Mesenchymal stem cell (in vitro differentiated cells and primary cell): Measurements from ENCODE around the gene ZHX3.

Experiments
- DNase-seq: peaks from one replicate; pipeline ENCODE4 v3.0.0-alpha.2; 2013
- H2AFZ ChIP-seq: one replicate; pipeline ENCODE4 v1.6.1; 2013; ENCODE audit warnings: low read depth, mild to moderate bottlenecking, control low read depth, inconsistent platforms, low read length, moderate library complexity
- H2AK5ac ChIP-seq: 2 replicates; pipeline ENCODE4 v1.6.1; 2013; ENCODE audit warnings: low read length, moderate library complexity, mild to moderate bottlenecking, inconsistent platforms; ENCODE audit not compliant: severe bottlenecking
- H2BK120ac ChIP-seq: one replicate; pipeline ENCODE4 v1.6.1; 2013; ENCODE audit warnings: low read depth, mild to moderate bottlenecking, inconsistent platforms, low read length, moderate library complexity
- H2BK12ac ChIP-seq, 2 experiments: one replicate each; pipeline ENCODE4 v1.6.1; 2013; ENCODE audit warnings: inconsistent platforms in 2 of 2, low read length in 2 of 2, mild to moderate bottlenecking in 2 of 2, moderate library complexity in 2 of 2, control low read depth in 1 of 2
- H2BK15ac ChIP-seq: one replicate; pipeline ENCODE4 v1.6.1; 2013; ENCODE audit warnings: mild to moderate bottlenecking, low read depth, inconsistent platforms; ENCODE audit not compliant: poor library complexity, severe bottlenecking
- H2BK5ac ChIP-seq: 2 replicates; pipeline ENCODE4 v1.6.1; 2013; ENCODE audit warnings: low read depth, mild to moderate bottlenecking, low read length, control low read depth, inconsistent platforms; ENCODE audit not compliant: poor library complexity, severe bottlenecking
- H3K14ac ChIP-seq, 2 experiments: one replicate each; pipeline ENCODE4 v1.6.1; 2013; ENCODE audit warnings: inconsistent platforms in 2 of 2, low read length in 2 of 2, control low read depth in 1 of 2, mild to moderate bottlenecking in 1 of 2, moderate library complexity in 1 of 2
- H3K18ac ChIP-seq, 2 experiments: one replicate each; pipeline ENCODE4 v1.6.1; 2013; ENCODE audit warnings: inconsistent platforms in 2 of 2, low read length in 2 of 2, control low read depth in 1 of 2, low read depth in 1 of 2, mild to moderate bottlenecking in 1 of 2
- H3K23ac ChIP-seq, 2 experiments: one replicate each; pipeline ENCODE4 v1.6.1; 2013; ENCODE audit warnings: inconsistent platforms in 2 of 2, low read length in 2 of 2, mild to moderate bottlenecking in 2 of 2, moderate library complexity in 2 of 2, control low read depth in 1 of 2
- H3K27ac ChIP-seq: 2 replicates; pipeline ENCODE4 v1.5.1; 2013; ENCODE audit warnings: mild to moderate bottlenecking, moderate library complexity, low read length, control low read depth, inconsistent platforms; ENCODE audit not compliant: poor library complexity, severe bottlenecking
- H3K27me3 ChIP-seq, 2 experiments: 2 replicates each; pipeline versions ENCODE4 v1.6.1 to v1.7.0; 2013; ENCODE audit warnings: low read length in 2 of 2, mild to moderate bottlenecking in 2 of 2, moderate library complexity in 2 of 2, control low read depth in 1 of 2, inconsistent platforms in 1 of 2; ENCODE audit not compliant: control insufficient read depth in 1 of 2, insufficient read depth in 1 of 2
- H3K36me3 ChIP-seq, 2 experiments: 2 replicates each; pipeline versions ENCODE4 v1.6.1 to v1.7.0; 2013; ENCODE audit warnings: low read length in 2 of 2, control low read depth in 1 of 2, inconsistent platforms in 1 of 2, low read depth in 1 of 2, mild to moderate bottlenecking in 1 of 2; ENCODE audit not compliant: insufficient read depth in 2 of 2, control insufficient read depth in 1 of 2
- H3K4ac ChIP-seq, 2 experiments: one replicate each; pipeline ENCODE4 v1.6.1; 2013; ENCODE audit warnings: inconsistent platforms in 2 of 2, low read length in 2 of 2, mild to moderate bottlenecking in 2 of 2, moderate library complexity in 2 of 2, control low read depth in 1 of 2, low read depth in 1 of 2
- H3K4me1 ChIP-seq: 2 replicates; pipeline ENCODE4 v1.6.1; 2013; ENCODE audit warnings: low read depth, low read length, control low read depth; ENCODE audit not compliant: control insufficient read depth, insufficient read depth
- H3K4me2 ChIP-seq: 2 replicates; pipeline ENCODE4 v1.6.1; 2013; ENCODE audit warnings: low read length, mild to moderate bottlenecking, inconsistent platforms; ENCODE audit not compliant: poor library complexity, severe bottlenecking
- H3K4me3 ChIP-seq, 2 experiments: 2 replicates each; pipeline versions ENCODE4 v1.5.1 to v1.7.0; 2013; ENCODE audit warnings: low read length in 2 of 2, mild to moderate bottlenecking in 2 of 2, control low read depth in 1 of 2, low read depth in 1 of 2; ENCODE audit not compliant: insufficient read depth in 1 of 2
- H3K79me1 ChIP-seq: replicated peaks from 2 replicates; pipeline ENCODE4 v1.6.1; 2013; ENCODE audit warnings: mild to moderate bottlenecking, control low read depth, low read length, inconsistent platforms; ENCODE audit not compliant: poor library complexity, severe bottlenecking
- H3K9ac ChIP-seq: 2 replicates; pipeline ENCODE4 v1.7.0; 2013; ENCODE audit warnings: mild to moderate bottlenecking, low read length, moderate library complexity
- H3K9me3 ChIP-seq: 2 replicates; pipeline ENCODE4 v1.7.0; 2013; ENCODE audit warnings: mild to moderate bottlenecking, low read length; ENCODE audit not compliant: control insufficient read depth
- H4K8ac ChIP-seq: one replicate; pipeline ENCODE4 v1.6.1; 2013; ENCODE audit warnings: inconsistent platforms, mild to moderate bottlenecking, low read length, moderate library complexity
- H4K91ac ChIP-seq: one replicate; pipeline ENCODE4 v1.6.1; 2013; ENCODE audit warnings: mild to moderate bottlenecking, low read length, inconsistent platforms
- WGBS: methylation state at CpG from one replicate; pipeline ENCODE4 v1.1.7; 2013; ENCODE audit warnings: mixed read lengths; 5-methylcytosine and 5-hydroxymethylcytosine counted together

ZHX3 gene

DNA sequence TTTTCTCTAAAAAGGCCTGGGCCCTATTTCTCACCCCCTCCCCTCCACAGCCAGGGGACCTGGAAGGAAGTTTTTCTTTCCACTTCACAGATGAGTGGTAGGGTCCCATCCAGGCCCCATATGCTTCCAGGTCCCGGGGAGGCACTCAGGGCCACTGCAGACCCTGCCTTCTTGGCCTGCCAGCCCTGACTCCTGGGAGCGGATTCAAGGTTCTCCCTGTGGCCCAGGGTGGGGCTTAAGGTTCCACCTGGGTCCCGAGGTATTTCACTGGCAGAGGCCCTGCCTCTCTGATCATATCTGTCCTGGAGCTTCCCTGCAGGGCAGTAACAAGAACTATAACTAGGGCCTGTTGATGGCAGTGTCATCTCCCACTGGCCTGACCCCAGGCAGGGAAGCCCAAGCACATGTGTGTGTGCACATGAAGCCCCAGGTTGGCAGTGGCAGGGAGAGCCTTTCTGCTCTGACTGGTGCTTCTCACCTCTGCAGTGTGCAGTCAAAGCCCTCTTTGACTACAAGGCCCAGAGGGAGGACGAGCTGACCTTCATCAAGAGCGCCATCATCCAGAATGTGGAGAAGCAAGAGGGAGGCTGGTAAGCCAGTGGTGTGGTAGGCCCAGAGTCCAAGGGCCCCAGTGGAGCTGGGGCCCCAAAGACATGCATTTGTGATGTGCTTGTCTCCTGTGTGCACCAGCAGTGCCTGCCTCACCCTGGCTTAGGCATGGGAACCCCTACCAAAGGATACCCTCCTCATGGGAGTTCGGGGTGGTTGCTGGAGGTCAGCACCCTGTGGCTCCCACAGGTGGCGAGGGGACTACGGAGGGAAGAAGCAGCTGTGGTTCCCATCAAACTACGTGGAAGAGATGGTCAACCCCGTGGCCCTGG, 149.0 kb downstream of the ZHX3 start:
- Histone ChIP-seq H3K4me1 (peaks cover 4% of the 10 kb centered on the region), H3K36me3 (peaks cover 89 to 94% of the 10 kb centered on the region in 2 experiments), H3K23ac (no peak overlapping the region), H4K91ac (no peak overlapping the region), H2BK120ac (no peak overlapping the region), H3K4me2 (no peak overlapping the region), H2BK12ac (no peak overlapping the region), H3K14ac (no peak overlapping the region), H3K9me3 (no peaks in the 10 kb centered on the region), H3K27ac (no peak overlapping the region), H2AK5ac (no peak overlapping the region), H3K18ac (no peak overlapping the region), H4K8ac (no peak overlapping the region), H3K79me1 (peaks cover 48% of the 10 kb centered on the region), H2BK5ac (no peak overlapping the region), H3K4me3 (no peak overlapping the region), H2AFZ (no peak overlapping the region), H3K9ac (no peak overlapping the region), H3K27me3 (no peaks in the 10 kb centered on the region), H2BK15ac (no peak overlapping the region), H3K4ac (no peak overlapping the region)
- WGBS, result 96% methylated on average over 10 of the region's 10 CpGs
- no peak for DNase-seq

DNA sequence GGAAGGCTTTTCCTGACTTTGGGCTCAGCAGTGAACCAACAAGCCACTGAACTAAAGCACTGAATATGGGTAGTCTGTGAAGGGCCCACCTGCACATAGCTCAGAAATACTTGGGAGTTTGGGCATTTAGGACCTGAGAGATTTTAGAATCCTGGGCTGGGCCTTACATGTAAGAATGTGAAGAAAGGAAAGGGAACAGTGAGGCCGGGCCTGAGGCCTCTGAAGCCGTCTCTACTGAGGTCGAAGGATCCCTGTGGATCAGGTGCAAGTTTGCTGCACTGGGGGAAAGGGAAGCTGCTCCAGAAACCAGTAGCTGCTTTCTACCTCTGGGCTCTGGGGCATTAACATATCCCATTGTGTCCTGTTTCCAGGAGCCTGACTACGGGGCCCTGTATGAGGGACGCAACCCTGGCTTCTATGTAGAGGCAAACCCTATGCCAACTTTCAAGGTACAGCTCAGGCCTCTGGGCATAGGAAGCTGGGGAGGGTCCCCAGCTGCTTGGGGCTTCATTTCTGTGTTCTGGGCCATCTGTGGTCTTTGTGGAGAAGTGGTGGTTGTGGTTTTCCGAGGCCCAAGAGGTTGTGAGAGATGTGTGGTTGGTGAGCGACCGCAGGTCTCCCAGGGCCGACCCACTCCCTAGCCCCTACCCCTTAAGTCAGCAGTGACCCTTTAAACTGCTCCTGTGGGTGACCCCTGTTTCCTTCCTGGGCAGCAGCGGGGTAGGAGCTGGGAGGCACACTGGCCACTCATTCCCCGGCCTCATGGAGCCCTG, 149.9 kb downstream of the ZHX3 start:
- H2BK12ac ChIP-seq, result no peak overlapping the region
- peaks cover 54% of the 10 kb centered on the region for H3K79me1 ChIP-seq
- H4K91ac ChIP-seq, result no peak overlapping the region
- H3K23ac ChIP-seq, result no peak overlapping the region
- no peaks in the 10 kb centered on the region for H3K27me3 ChIP-seq
- H3K4me1 ChIP-seq, result peaks cover 4% of the 10 kb centered on the region
- no peak overlapping the region for H3K18ac ChIP-seq
- no peak overlapping the region for H2BK120ac ChIP-seq
- no peak overlapping the region for H3K4me3 ChIP-seq
- no peak for DNase-seq
- H2BK5ac ChIP-seq, result no peak overlapping the region
- no peak overlapping the region for H3K27ac ChIP-seq
- no peak overlapping the region for H3K9ac ChIP-seq
- no peak overlapping the region for H2AK5ac ChIP-seq
- WGBS, result 96% methylated on average over 10 of the region's 11 CpGs
- no peak overlapping the region for H4K8ac ChIP-seq
- no peak overlapping the region for H2BK15ac ChIP-seq
- H3K14ac ChIP-seq, result no peak overlapping the region
- H3K4ac ChIP-seq, result no peak overlapping the region
- no peak overlapping the region for H3K4me2 ChIP-seq
- peaks cover 92 to 98% of the 10 kb centered on the region in 2 experiments for H3K36me3 ChIP-seq
- no peaks in the 10 kb centered on the region for H3K9me3 ChIP-seq
- H2AFZ ChIP-seq, result no peak overlapping the region

DNA sequence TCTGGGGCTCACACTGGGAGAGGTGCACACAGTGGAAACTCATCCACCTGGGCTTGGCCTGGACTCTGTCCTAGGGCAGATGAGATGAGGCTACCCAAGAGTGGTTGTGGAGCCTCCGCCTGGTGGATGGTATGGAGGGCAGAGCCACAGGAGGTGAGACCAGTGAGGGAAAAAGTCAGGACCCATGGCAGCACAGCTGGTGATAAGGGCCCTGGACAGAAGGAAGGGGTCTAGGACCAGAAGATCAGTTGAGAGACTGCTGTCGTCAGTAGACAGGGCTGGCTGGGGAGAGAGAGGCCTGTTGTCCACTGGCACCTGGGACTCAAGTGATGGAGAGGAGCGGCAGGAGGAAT, 150.4 kb downstream of the ZHX3 start:
- H3K79me1 ChIP-seq, result peaks cover 59% of the 10 kb centered on the region
- H2AK5ac ChIP-seq, result no peak overlapping the region
- H2BK120ac ChIP-seq, result no peak overlapping the region
- 95% methylated on average over 3 of the region's 3 CpGs for WGBS
- H2BK5ac ChIP-seq, result no peak overlapping the region
- H2BK15ac ChIP-seq, result no peak overlapping the region
- no peak overlapping the region for H3K4me2 ChIP-seq
- DNase-seq, result no peak
- no peak overlapping the region for H3K18ac ChIP-seq
- H2AFZ ChIP-seq, result no peak overlapping the region
- H4K8ac ChIP-seq, result no peak overlapping the region
- no peak overlapping the region for H3K4me3 ChIP-seq
- H4K91ac ChIP-seq, result no peak overlapping the region
- H3K9ac ChIP-seq, result no peak overlapping the region
- no peaks in the 10 kb centered on the region for H3K27me3 ChIP-seq
- H3K9me3 ChIP-seq, result no peaks in the 10 kb centered on the region
- no peak overlapping the region for H3K27ac ChIP-seq
- H3K23ac ChIP-seq, result no peak overlapping the region
- H2BK12ac ChIP-seq, result no peak overlapping the region
- peaks cover 92 to 98% of the 10 kb centered on the region in 2 experiments for H3K36me3 ChIP-seq
- no peak overlapping the region for H3K14ac ChIP-seq
- peaks cover 4% of the 10 kb centered on the region for H3K4me1 ChIP-seq
- no peak overlapping the region for H3K4ac ChIP-seq
